ENCODE data around the gene C1orf174.

The C1orf174 gene

DNA sequence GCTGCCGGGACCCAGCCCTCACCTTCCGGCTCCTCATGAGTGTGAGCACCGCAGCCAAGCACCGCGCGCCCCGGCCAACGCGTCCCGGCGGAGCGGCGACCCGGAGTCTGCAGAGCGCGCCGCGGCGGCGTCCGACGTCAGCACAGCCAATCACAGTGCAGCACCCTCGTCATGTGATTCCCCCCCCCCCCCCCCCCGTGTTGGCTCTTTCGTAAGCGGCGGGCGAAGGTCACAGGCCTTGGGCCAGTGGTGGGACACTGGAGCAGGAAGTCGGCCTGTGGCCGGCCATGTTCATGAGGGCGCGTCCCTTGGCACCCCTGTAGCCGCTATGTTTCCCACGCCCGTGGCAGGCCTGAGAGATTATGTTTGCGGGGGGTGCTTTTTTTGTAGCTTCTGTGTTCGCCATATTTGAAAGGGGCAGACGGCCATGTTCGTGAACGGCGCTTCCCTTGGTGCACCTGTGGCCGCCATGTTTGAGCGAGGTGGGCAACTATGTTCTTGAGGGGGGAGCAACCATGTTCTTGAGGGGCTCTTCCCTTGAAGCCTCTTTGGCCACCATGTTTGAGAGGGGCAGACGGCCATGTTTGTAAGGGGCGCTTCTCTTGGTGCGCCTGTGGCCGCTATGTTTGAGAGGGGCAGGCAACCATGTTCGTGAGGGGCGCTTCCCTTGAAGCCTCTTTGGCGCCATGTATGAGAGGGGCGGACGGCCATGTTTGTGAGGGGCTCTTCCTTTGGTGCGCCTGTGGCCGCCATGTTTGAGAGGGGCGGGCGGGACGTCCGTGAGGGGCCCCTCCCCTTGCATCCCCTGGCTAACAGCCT, at the start of gene C1orf174:
Gene C1orf174, minus strand, starts transcription at position 123 of the 819 bp plus-strand sequence. Its CDS starts 86 bp downstream, at position 37.
- H3K4me1 ChIP-seq (ENCODE audit: low read length), result 0 out of 2 replicates have a peak, but pooled peaks cover 7% of the 10 kb centered on the region
- H3K27ac ChIP-seq (ENCODE audit: low read length), result peak within 1 kb of the TSS; percentile 99
- peak within 1 kb of the TSS; percentile 99 for H3K9ac ChIP-seq (ENCODE audit: low read length)
- H3K4me2 ChIP-seq (ENCODE audit: low read depth, low read length), result peak within 1 kb of the TSS; percentile 89
- TF ChIP-seq EZH2phosphoT487 (IDR thresholded peaks at IDR 0.05; ENCODE audit: low read length) (no peak), EZH2 (optimal IDR thresholded peaks at IDR 0.05; ENCODE audit: low read depth, low read length) (no peak)
- TF ChIP-seq, protein P1, sequence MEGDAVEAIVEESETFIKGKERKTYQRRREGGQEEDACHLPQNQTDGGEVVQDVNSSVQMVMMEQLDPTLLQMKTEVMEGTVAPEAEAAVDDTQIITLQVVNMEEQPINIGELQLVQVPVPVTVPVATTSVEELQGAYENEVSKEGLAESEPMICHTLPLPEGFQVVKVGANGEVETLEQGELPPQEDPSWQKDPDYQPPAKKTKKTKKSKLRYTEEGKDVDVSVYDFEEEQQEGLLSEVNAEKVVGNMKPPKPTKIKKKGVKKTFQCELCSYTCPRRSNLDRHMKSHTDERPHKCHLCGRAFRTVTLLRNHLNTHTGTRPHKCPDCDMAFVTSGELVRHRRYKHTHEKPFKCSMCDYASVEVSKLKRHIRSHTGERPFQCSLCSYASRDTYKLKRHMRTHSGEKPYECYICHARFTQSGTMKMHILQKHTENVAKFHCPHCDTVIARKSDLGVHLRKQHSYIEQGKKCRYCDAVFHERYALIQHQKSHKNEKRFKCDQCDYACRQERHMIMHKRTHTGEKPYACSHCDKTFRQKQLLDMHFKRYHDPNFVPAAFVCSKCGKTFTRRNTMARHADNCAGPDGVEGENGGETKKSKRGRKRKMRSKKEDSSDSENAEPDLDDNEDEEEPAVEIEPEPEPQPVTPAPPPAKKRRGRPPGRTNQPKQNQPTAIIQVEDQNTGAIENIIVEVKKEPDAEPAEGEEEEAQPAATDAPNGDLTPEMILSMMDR (IDR thresholded peaks at IDR 0.05; ENCODE audit: low read length), result no peak
- peaks cover 49% of the 10 kb centered on the region for H3K79me2 ChIP-seq (ENCODE audit: low read length)
- H3K9me3 ChIP-seq (replicated peaks; ENCODE audit: insufficient read depth, low read length), result no peaks in the 10 kb centered on the region
- no peaks in the 10 kb centered on the region for H3K36me3 ChIP-seq (replicated peaks; ENCODE audit: insufficient read depth, low read length)
- peak within 1 kb of the TSS; percentile 96 for H3K4me3 ChIP-seq (ENCODE audit: low read length)
- no peaks in the 10 kb centered on the region for H4K20me1 ChIP-seq (ENCODE audit: insufficient read depth, low read length)
- no peaks in the 10 kb centered on the region for H3K27me3 ChIP-seq (replicated peaks; ENCODE audit: insufficient read depth, low read length)
- peak within 1 kb of the TSS; percentile 97 for H2AFZ ChIP-seq (ENCODE audit: low read length)
- H3K9me2 ChIP-seq (replicated peaks; ENCODE audit: insufficient read depth, low read length), result no peaks in the 10 kb centered on the region
- DNase-seq, result peak; percentile 92
- peaks cover 16% of the 10 kb centered on the region; the same call in 1 of the 2 replicates for H3F3A ChIP-seq (ENCODE audit: insufficient read depth, low read length)

DNA sequence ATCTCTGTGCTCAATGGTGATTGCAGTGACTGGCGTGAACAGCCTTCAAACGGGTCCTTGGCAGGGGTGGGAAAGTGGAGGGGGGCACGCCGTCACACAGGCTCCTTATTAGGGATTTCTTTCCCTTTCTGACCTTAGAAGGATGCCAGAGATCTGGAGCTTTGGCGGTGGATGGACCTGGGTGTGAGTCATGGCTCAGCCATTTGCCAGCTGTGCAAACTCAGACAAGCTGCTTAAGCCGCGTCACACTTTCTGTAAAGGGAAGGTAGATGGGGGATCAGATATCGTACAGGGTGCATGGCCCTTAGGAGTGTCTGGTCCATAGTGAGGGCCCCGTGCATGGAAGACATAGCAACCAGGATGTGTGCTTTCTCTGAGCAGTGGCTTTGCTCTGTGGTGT, 48.3 kb upstream of the C1orf174 start:
- H3K9me2 ChIP-seq (replicated peaks; ENCODE audit: insufficient read depth, low read length), result no peaks in the 10 kb centered on the region
- H3K27ac ChIP-seq (ENCODE audit: low read length), result no peak overlapping the region
- no peak overlapping the region for H3K4me3 ChIP-seq (ENCODE audit: low read length)
- no peaks in the 10 kb centered on the region for H3K79me2 ChIP-seq (ENCODE audit: low read length)
- TF ChIP-seq, protein P1 (IDR thresholded peaks at IDR 0.05; ENCODE audit: low read length), result no peak
- TF ChIP-seq EZH2phosphoT487 (IDR thresholded peaks at IDR 0.05; ENCODE audit: low read length) (no peak), EZH2 (optimal IDR thresholded peaks at IDR 0.05; ENCODE audit: low read depth, low read length) (no peak)
- H4K20me1 ChIP-seq (ENCODE audit: insufficient read depth, low read length), result no peaks in the 10 kb centered on the region
- H3K4me1 ChIP-seq (ENCODE audit: low read length), result no peaks in the 10 kb centered on the region
- no peak overlapping the region for H2AFZ ChIP-seq (ENCODE audit: low read length)
- H3K36me3 ChIP-seq (replicated peaks; ENCODE audit: insufficient read depth, low read length), result no peaks in the 10 kb centered on the region
- H3K27me3 ChIP-seq (replicated peaks; ENCODE audit: insufficient read depth, low read length), result peaks cover 94% of the 10 kb centered on the region
- no peaks in the 10 kb centered on the region for H3K9me3 ChIP-seq (replicated peaks; ENCODE audit: insufficient read depth, low read length)
- DNase-seq, result no peak
- H3K9ac ChIP-seq (ENCODE audit: low read length), result no peak overlapping the region
- no peak overlapping the region for H3K4me2 ChIP-seq (ENCODE audit: low read depth, low read length)
- no peaks in the 10 kb centered on the region for H3F3A ChIP-seq (ENCODE audit: insufficient read depth, low read length)

DNA sequence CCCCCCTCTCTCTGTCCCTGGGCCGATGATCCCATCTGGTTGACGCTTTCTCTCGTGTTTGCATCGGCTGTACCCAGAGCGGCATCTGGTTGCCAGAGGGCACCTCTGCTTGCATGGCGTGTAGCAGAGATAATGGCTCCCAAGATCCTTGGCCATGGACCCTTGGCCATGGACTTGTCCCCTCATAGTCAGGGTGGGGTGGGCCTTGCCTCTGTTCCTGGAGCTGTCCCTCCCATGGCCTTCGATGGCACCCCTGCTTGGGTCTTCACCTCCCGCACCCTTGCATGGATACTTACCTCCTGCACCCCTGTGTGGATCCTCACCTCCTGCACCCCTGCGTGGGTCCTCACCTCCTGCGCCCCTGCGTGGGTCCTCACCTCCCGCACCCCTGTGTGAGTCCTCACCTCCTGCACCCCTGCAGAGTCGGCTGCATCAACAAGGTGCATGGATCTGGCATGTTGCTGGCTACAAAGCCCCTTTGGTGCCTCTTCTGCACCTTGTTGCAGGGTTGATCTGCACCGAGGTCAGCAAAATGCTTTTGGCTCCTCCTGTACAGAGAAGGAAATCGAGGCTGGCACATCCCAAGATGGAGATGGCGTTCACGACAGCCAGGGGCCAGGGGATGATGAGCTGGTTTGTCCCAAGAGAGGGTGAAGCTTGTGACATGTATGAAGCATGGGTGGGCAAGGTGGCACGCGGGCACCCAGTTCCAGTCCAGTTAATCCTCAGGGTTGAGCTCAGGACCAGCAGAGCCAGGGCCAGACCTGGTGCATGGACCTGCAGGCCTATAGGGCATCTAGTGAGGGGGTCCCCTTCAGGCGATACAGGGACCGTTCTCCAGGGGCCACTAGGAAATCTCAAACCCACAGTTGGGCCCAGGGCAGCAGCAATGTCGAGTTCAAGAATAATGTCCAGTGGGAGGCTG, 46.1 kb upstream of the C1orf174 start:
- H2AFZ ChIP-seq (ENCODE audit: low read length), result no peak overlapping the region
- TF ChIP-seq, protein P1 (IDR thresholded peaks at IDR 0.05; ENCODE audit: low read length), result no peak
- TF ChIP-seq EZH2phosphoT487 (IDR thresholded peaks at IDR 0.05; ENCODE audit: low read length) (no peak), EZH2 (optimal IDR thresholded peaks at IDR 0.05; ENCODE audit: low read depth, low read length) (no peak)
- no peak for DNase-seq
- no peak overlapping the region for H3K27ac ChIP-seq (ENCODE audit: low read length)
- no peaks in the 10 kb centered on the region for H3K4me1 ChIP-seq (ENCODE audit: low read length)
- no peaks in the 10 kb centered on the region for H3K9me2 ChIP-seq (replicated peaks; ENCODE audit: insufficient read depth, low read length)
- no peak overlapping the region for H3K4me3 ChIP-seq (ENCODE audit: low read length)
- no peak overlapping the region for H3K4me2 ChIP-seq (ENCODE audit: low read depth, low read length)
- no peaks in the 10 kb centered on the region for H3K36me3 ChIP-seq (replicated peaks; ENCODE audit: insufficient read depth, low read length)
- peaks cover 94% of the 10 kb centered on the region for H3K27me3 ChIP-seq (replicated peaks; ENCODE audit: insufficient read depth, low read length)
- H3K9ac ChIP-seq (ENCODE audit: low read length), result no peak overlapping the region
- no peaks in the 10 kb centered on the region for H3K9me3 ChIP-seq (replicated peaks; ENCODE audit: insufficient read depth, low read length)
- no peaks in the 10 kb centered on the region for H3K79me2 ChIP-seq (ENCODE audit: low read length)
- H3F3A ChIP-seq (ENCODE audit: insufficient read depth, low read length), result no peaks in the 10 kb centered on the region
- H4K20me1 ChIP-seq (ENCODE audit: insufficient read depth, low read length), result no peaks in the 10 kb centered on the region

All from MM.1S (cell line).